GM23338 (cell line): ENCODE measurements around the gene PELO. TPM values are rescaled to one million over a fixed set of nuclear protein-coding genes. Genes with fewer than 3 reads are reported as not detected.

Experiments used
- ATAC-seq: fragments of 200-7000 bp; cut with Tn5 transposase; 3 replicates; pipeline ENCODE4 v1.9.1; 2020
- DNase-seq: peaks from one replicate; pipeline ENCODE4 v3.0.0-alpha.2; 2015; ENCODE audit warnings: low spot score
- H2AFZ ChIP-seq: fragments of 200-600 bp; sonication (generic); 2 replicates; pipeline ENCODE4 v1.8.0; 2016; ENCODE audit warnings: antibody characterized with exemption, mild to moderate bottlenecking, moderate library complexity
- H3F3A ChIP-seq: fragments of 200-600 bp; sonication (generic); replicated peaks from 2 replicates; pipeline ENCODE4 v1.8.0; 2017; ENCODE audit warnings: antibody characterized with exemption, mixed run types, low read depth
- H3K27ac ChIP-seq: fragments of 200-600 bp; sonication (generic); 2 replicates; pipeline ENCODE4 v1.6.1; 2016; ENCODE audit warnings: low read depth
- H3K27me3 ChIP-seq: fragments of 200-600 bp; sonication (generic); 2 replicates; pipeline ENCODE4 v1.8.0; 2016; ENCODE audit warnings: mild to moderate bottlenecking, mixed run types, moderate library complexity; ENCODE audit not compliant: insufficient read depth
- H3K36me3 ChIP-seq: fragments of 200-600 bp; sonication (generic); 2 replicates; pipeline ENCODE4 v1.8.0; 2016; ENCODE audit warnings: mild to moderate bottlenecking; ENCODE audit not compliant: insufficient read depth
- H3K4me1 ChIP-seq: fragments of 200-600 bp; sonication (generic); 2 replicates; pipeline ENCODE4 v1.8.0; 2016; ENCODE audit warnings: mild to moderate bottlenecking, moderate library complexity; ENCODE audit not compliant: insufficient read depth
- H3K4me2 ChIP-seq: fragments of 200-600 bp; sonication (generic); 2 replicates; pipeline ENCODE4 v1.7.1; 2017; ENCODE audit warnings: mixed run types
- H3K4me3 ChIP-seq: fragments of 200-600 bp; sonication (generic); 2 replicates; pipeline ENCODE4 v1.6.1; 2016; ENCODE audit warnings: mixed run types
- H3K79me2 ChIP-seq: fragments of 200-600 bp; sonication (generic); replicated peaks from 2 replicates; pipeline ENCODE4 v1.8.0; 2017; ENCODE audit warnings: mild to moderate bottlenecking; ENCODE audit not compliant: insufficient read depth
- H3K9me2 ChIP-seq: fragments of 200-600 bp; sonication (generic); 2 replicates; pipeline ENCODE4 v1.8.0; 2017; ENCODE audit not compliant: insufficient read depth
- H4K20me1 ChIP-seq: fragments of 200-600 bp; sonication (generic); replicated peaks from 2 replicates; pipeline ENCODE4 v1.8.0; 2017; ENCODE audit warnings: mild to moderate bottlenecking; ENCODE audit not compliant: insufficient read depth
- H3K27ac Mint-ChIP-seq: 2 replicates; pipeline ENCODE4 v1.8.0; 2020; ENCODE audit warnings: inconsistent platforms, mild to moderate bottlenecking, moderate library complexity, mixed read lengths
- H3K27me3 Mint-ChIP-seq: 3 replicates; pipeline ENCODE4 v1.8.0; 2022; ENCODE audit warnings: low read depth, mild to moderate bottlenecking, moderate library complexity, mixed read lengths, inconsistent platforms; ENCODE audit not compliant: insufficient read depth, poor library complexity
- H3K36me3 Mint-ChIP-seq: 3 replicates; pipeline ENCODE4 v1.8.0; 2021; ENCODE audit warnings: low read depth, mild to moderate bottlenecking, inconsistent platforms, moderate library complexity, mixed read lengths
- H3K4me1 Mint-ChIP-seq: 3 replicates; pipeline ENCODE4 v1.8.0; 2020; ENCODE audit warnings: mild to moderate bottlenecking, inconsistent platforms, mixed read lengths
- H3K4me3 Mint-ChIP-seq: 3 replicates; pipeline ENCODE4 v1.8.0; 2021; ENCODE audit warnings: moderate library complexity, mild to moderate bottlenecking, inconsistent platforms, mixed read lengths
- H3K9me3 Mint-ChIP-seq: 3 replicates; pipeline ENCODE4 v1.8.0; 2020; ENCODE audit warnings: moderate library complexity, mild to moderate bottlenecking, inconsistent platforms, mixed read lengths
- EZH2 ChIP-seq: fragments of 200-600 bp; sonication (generic); IDR thresholded peaks from one replicate; pipeline ENCODE4 v1.8.0; 2017; ENCODE audit warnings: antibody characterized with exemption, mild to moderate bottlenecking, low read depth; ENCODE audit not compliant: unreplicated experiment
- JUNB ChIP-seq: IDR thresholded peaks from one replicate; pipeline ENCODE4 v1.6.1; 2016; ENCODE audit warnings: antibody characterized with exemption; ENCODE audit not compliant: unreplicated experiment
- NANOG ChIP-seq: IDR thresholded peaks from 2 replicates; pipeline ENCODE4 v1.6.1; 2016; ENCODE audit warnings: antibody characterized with exemption, borderline replicate concordance
- REST ChIP-seq: IDR thresholded peaks from one replicate; pipeline ENCODE4 v1.6.1; 2018; ENCODE audit warnings: antibody characterized with exemption; ENCODE audit not compliant: unreplicated experiment
- ZNF114 ChIP-seq: fragments of 250-450 bp; sonication (Bioruptor Pico); IDR thresholded peaks from 2 replicates; pipeline ENCODE4 v1.5.0; 2020; ENCODE audit warnings: mild to moderate bottlenecking, moderate library complexity
- polyA plus RNA-seq: library from polyadenylated mRNA; unstranded; fragments of >200 nt; fragmentation: Nextera tagmentation; extraction: Ambion mirVana; gene quantifications from 2 replicates; pipeline ENCODE4 v1.2.1, GENCODE V29; 2016
- total RNA-seq: library from RNA; depleted of rRNA; stranded (reverse); fragments of >200 nt; shearing (Covaris generic); gene quantifications from 2 replicates; pipeline ENCODE4 v1.2.3, GENCODE V29; 2014
- TF ChIP-seq, protein P1 (sequence below), 2 experiments: fragments of 200-600 bp in 1 of 2; sonication (generic) in 1 of 2; conservative IDR thresholded peaks; 2 replicates each; pipeline versions ENCODE4 v1.5.1 to v1.6.1; 2016 to 2017; ENCODE audit warnings: antibody characterized with exemption in 2 of 2, low read depth in 2 of 2, mild to moderate bottlenecking in 2 of 2, moderate library complexity in 1 of 2
- TF ChIP-seq, protein P2 (sequence below): fragments of 250-450 bp; sonication (Bioruptor Pico); IDR thresholded peaks from 2 replicates; pipeline ENCODE4 v1.5.0; 2020; ENCODE audit warnings: mild to moderate bottlenecking, moderate library complexity

PELO gene
- total and polyA plus RNA-seq, 2 experiments from 2014 or later = 13.6 to 15.6 TPM

GRCh38 chr5:52794519-52794918, 6.8 kb downstream of the PELO start:
- Mint-ChIP-seq H3K36me3 (no peaks in the 10 kb centered on the region), H3K9me3 (no peaks in the 10 kb centered on the region), H3K27ac (no peak overlapping the region; the same call in 1 of the 2 replicates), H3K4me1 (peaks cover 32% of the 10 kb centered on the region; the same call in 2 of the 3 replicates), H3K27me3 (peaks cover 5% of the 10 kb centered on the region), H3K4me3 (no peak overlapping the region)
- no peak for ATAC-seq
- H4K20me1 ChIP-seq = no peaks in the 10 kb centered on the region
- no peaks in the 10 kb centered on the region for H3K9me2 ChIP-seq
- H3K27ac ChIP-seq = no peak overlapping the region
- H3K79me2 ChIP-seq = peaks cover 4% of the 10 kb centered on the region
- DNase-seq = no peak
- TF ChIP-seq, protein P1, sequence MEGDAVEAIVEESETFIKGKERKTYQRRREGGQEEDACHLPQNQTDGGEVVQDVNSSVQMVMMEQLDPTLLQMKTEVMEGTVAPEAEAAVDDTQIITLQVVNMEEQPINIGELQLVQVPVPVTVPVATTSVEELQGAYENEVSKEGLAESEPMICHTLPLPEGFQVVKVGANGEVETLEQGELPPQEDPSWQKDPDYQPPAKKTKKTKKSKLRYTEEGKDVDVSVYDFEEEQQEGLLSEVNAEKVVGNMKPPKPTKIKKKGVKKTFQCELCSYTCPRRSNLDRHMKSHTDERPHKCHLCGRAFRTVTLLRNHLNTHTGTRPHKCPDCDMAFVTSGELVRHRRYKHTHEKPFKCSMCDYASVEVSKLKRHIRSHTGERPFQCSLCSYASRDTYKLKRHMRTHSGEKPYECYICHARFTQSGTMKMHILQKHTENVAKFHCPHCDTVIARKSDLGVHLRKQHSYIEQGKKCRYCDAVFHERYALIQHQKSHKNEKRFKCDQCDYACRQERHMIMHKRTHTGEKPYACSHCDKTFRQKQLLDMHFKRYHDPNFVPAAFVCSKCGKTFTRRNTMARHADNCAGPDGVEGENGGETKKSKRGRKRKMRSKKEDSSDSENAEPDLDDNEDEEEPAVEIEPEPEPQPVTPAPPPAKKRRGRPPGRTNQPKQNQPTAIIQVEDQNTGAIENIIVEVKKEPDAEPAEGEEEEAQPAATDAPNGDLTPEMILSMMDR (conservative IDR thresholded peaks at IDR 0.05; ENCODE audit: low read depth in 2 of 2) = no peak
- no peak for TF ChIP-seq REST
- no peak for TF ChIP-seq NANOG
- H3K4me1 ChIP-seq = peaks cover 30% of the 10 kb centered on the region
- no peak overlapping the region for H3K4me3 ChIP-seq
- H3K36me3 ChIP-seq = no peaks in the 10 kb centered on the region
- H3K4me2 ChIP-seq = no peak overlapping the region
- H2AFZ ChIP-seq = no peak overlapping the region
- no peaks in the 10 kb centered on the region for H3F3A ChIP-seq
- no peaks in the 10 kb centered on the region for H3K27me3 ChIP-seq

GRCh38 chr5:52796031-52796430, 8.3 kb downstream of the PELO start:
- no peak overlapping the region for H3K4me3 ChIP-seq
- peaks cover 30% of the 10 kb centered on the region; the same call in 2 of the 3 replicates for H3K4me1 Mint-ChIP-seq
- H3K79me2 ChIP-seq = peaks cover 9% of the 10 kb centered on the region
- no peaks in the 10 kb centered on the region for H3K27me3 ChIP-seq
- H3K9me3 Mint-ChIP-seq = no peaks in the 10 kb centered on the region
- H3K4me3 Mint-ChIP-seq = no peak overlapping the region
- peaks cover 32% of the 10 kb centered on the region for H3K4me1 ChIP-seq
- H2AFZ ChIP-seq = no peak overlapping the region
- H3K27ac ChIP-seq = no peak overlapping the region
- no peaks in the 10 kb centered on the region for H3K36me3 ChIP-seq
- peaks cover 4% of the 10 kb centered on the region; the same call in 2 of the 3 replicates for H3K36me3 Mint-ChIP-seq
- peaks cover 9% of the 10 kb centered on the region for H3K27me3 Mint-ChIP-seq
- no peak overlapping the region for H3K27ac Mint-ChIP-seq
- no peaks in the 10 kb centered on the region for H3K9me2 ChIP-seq
- H4K20me1 ChIP-seq = no peaks in the 10 kb centered on the region
- H3K4me2 ChIP-seq = no peak overlapping the region
- no peak for DNase-seq
- H3F3A ChIP-seq = no peaks in the 10 kb centered on the region
- no peak for ATAC-seq
- TF ChIP-seq ZNF114 (CRISPR knock-in tag) = no peak
- no peak for TF ChIP-seq JUNB
- TF ChIP-seq, protein P2, sequence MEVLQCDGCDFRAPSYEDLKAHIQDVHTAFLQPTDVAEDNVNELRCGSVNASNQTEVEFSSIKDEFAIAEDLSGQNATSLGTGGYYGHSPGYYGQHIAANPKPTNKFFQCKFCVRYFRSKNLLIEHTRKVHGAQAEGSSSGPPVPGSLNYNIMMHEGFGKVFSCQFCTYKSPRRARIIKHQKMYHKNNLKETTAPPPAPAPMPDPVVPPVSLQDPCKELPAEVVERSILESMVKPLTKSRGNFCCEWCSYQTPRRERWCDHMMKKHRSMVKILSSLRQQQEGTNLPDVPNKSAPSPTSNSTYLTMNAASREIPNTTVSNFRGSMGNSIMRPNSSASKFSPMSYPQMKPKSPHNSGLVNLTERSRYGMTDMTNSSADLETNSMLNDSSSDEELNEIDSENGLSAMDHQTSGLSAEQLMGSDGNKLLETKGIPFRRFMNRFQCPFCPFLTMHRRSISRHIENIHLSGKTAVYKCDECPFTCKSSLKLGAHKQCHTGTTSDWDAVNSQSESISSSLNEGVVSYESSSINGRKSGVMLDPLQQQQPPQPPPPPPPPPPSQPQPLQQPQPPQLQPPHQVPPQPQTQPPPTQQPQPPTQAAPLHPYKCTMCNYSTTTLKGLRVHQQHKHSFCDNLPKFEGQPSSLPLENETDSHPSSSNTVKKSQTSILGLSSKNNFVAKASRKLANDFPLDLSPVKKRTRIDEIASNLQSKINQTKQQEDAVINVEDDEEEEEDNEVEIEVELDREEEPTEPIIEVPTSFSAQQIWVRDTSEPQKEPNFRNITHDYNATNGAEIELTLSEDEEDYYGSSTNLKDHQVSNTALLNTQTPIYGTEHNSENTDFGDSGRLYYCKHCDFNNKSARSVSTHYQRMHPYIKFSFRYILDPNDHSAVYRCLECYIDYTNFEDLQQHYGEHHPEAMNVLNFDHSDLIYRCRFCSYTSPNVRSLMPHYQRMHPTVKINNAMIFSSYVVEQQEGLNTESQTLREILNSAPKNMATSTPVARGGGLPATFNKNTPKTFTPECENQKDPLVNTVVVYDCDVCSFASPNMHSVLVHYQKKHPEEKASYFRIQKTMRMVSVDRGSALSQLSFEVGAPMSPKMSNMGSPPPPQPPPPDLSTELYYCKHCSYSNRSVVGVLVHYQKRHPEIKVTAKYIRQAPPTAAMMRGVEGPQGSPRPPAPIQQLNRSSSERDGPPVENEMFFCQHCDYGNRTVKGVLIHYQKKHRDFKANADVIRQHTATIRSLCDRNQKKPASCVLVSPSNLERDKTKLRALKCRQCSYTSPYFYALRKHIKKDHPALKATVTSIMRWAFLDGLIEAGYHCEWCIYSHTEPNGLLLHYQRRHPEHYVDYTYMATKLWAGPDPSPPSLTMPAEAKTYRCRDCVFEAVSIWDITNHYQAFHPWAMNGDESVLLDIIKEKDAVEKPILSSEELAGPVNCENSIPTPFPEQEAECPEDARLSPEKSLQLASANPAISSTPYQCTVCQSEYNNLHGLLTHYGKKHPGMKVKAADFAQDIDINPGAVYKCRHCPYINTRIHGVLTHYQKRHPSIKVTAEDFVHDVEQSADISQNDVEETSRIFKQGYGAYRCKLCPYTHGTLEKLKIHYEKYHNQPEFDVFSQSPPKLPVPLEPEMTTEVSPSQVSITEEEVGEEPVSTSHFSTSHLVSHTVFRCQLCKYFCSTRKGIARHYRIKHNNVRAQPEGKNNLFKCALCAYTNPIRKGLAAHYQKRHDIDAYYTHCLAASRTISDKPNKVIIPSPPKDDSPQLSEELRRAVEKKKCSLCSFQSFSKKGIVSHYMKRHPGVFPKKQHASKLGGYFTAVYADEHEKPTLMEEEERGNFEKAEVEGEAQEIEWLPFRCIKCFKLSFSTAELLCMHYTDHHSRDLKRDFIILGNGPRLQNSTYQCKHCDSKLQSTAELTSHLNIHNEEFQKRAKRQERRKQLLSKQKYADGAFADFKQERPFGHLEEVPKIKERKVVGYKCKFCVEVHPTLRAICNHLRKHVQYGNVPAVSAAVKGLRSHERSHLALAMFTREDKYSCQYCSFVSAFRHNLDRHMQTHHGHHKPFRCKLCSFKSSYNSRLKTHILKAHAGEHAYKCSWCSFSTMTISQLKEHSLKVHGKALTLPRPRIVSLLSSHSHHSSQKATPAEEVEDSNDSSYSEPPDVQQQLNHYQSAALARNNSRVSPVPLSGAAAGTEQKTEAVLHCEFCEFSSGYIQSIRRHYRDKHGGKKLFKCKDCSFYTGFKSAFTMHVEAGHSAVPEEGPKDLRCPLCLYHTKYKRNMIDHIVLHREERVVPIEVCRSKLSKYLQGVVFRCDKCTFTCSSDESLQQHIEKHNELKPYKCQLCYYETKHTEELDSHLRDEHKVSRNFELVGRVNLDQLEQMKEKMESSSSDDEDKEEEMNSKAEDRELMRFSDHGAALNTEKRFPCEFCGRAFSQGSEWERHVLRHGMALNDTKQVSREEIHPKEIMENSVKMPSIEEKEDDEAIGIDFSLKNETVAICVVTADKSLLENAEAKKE = no peak
- TF ChIP-seq EZH2 = no peak
- TF ChIP-seq NANOG = no peak
